ENCODE data around the gene PADI2. TPM values are rescaled to one million over a fixed set of nuclear protein-coding genes. Genes with fewer than 3 reads are reported as not detected.

PADI2 gene
- polyA plus RNA-seq, 4 donors = 2.3 to 3.0 (median 2.6) TPM

DNA sequence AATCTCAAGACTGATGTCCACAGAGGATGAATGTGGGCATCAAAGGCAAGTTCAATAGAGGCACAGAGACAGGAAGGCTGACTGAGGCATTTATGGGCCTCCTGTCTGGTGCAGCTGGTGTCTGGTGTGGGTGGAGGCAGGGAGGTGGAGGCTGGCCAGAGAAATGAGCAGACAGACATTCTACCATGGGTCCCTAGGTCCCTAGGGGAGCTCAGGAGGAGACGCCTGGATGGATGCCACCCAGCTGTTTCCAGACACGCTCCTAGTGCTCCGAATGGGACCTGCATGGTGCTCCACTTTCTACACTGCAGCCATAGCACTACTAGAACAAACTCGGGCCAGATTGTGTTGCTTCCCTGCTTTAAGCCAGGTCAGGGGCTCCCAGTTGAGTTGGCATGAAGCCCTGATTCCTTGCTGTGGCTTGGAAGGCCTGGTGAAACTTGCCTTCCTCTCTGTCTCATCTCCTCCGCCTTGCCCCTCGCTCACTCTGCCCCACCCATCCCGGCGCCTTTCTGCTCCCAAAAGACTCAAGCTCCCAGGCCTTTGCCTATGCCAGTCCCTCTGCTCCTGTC is 25.3 kb downstream of the PADI2 start:
- no peak for DNase-seq (ENCODE audit: low read depth in 4 of 4, low spot score in 3 of 4)

- no peak for DNase-seq (ENCODE audit: low read depth in 4 of 4, low spot score in 3 of 4)
These were observed 28.0 kb downstream of the PADI2 start for GRCh38 chr1:17091252-17091651.

GRCh38 chr1:17089506-17089905 is 29.7 kb downstream of the PADI2 start:
- no peak for DNase-seq (ENCODE audit: low read depth in 4 of 4, low spot score in 3 of 4)

GRCh38 chr1:17086751-17087150 is 32.5 kb downstream of the PADI2 start:
- no peak for DNase-seq (ENCODE audit: low read depth in 4 of 4, low spot score in 3 of 4)

- DNase-seq (ENCODE audit: low read depth in 4 of 4, low spot score in 3 of 4) = no peak
These were observed 34.5 kb downstream of the PADI2 start for GRCh38 chr1:17084787-17085186.

DNA sequence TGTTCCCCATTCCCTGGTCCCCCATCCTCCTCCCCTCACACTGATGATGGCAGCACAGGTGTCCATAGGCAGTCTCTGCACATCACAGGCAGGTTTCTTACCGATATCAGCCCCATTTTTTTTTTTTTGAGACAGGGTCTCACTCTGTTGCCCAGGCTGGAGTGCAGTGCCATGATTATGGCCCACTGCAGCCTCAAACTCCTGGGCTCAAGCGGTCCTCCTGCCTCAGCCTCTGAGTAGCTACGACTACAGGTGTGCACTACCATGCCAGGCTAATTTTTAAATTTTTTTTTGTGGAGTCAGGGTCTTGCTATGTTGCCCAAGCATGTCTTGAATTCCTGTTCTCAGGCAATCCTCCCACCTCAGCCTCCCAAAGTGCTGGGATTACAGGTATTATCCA is 36.5 kb downstream of the PADI2 start:
- no peak for DNase-seq (ENCODE audit: low read depth in 4 of 4, low spot score in 3 of 4)

GRCh38 chr1:17081439-17081838 is 37.8 kb downstream of the PADI2 start:
- no peak for DNase-seq (ENCODE audit: low read depth in 4 of 4, low spot score in 3 of 4)

- no peak for DNase-seq (ENCODE audit: low read depth in 4 of 4, low spot score in 3 of 4)
These were observed 38.4 kb downstream of the PADI2 start for GRCh38 chr1:17080880-17081279.

GRCh38 chr1:17080085-17080759 is 39.0 kb downstream of the PADI2 start:
- DNase-seq (ENCODE audit: low read depth in 4 of 4, low spot score in 3 of 4) = no peak

GRCh38 chr1:17078991-17079868 is 40.0 kb downstream of the PADI2 start:
- no peak for DNase-seq (ENCODE audit: low read depth in 4 of 4, low spot score in 3 of 4)

- no peak for DNase-seq (ENCODE audit: low read depth in 4 of 4, low spot score in 3 of 4)
These were observed 43.6 kb downstream of the PADI2 start for GRCh38 chr1:17075470-17076255.

- no peak for DNase-seq (ENCODE audit: low read depth in 4 of 4, low spot score in 3 of 4)
These were observed 47.5 kb downstream of the PADI2 start for GRCh38 chr1:17071794-17072193.

DNA sequence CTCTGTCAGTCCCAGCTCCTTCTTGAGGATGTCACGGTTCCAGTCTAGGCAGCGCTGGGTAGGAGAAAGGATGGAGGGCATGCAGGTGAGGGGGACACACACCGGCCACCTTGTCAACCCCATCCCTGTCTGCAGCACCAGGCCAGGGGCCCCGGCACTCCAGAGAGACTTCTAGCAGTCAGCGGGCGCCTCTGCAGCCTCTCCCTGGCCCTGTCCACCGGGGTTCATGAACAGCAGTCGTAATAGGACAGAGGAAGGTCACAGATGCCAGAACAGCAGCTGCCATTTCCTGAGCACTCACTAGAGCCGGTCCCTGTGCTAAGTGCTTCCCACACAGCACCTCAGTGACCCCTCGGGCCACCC is 49.1 kb downstream of the PADI2 start:
- no peak for DNase-seq (ENCODE audit: low read depth in 4 of 4, low spot score in 3 of 4)

GRCh38 chr1:17069452-17070162 is 49.6 kb downstream of the PADI2 start:
- DNase-seq (ENCODE audit: low read depth in 4 of 4, low spot score in 3 of 4) = no peak

GRCh38 chr1:17068789-17069188 is 50.5 kb downstream of the PADI2 start:
- no peak for DNase-seq (ENCODE audit: low read depth in 4 of 4, low spot score in 3 of 4)

GRCh38 chr1:17067465-17068240 is 51.6 kb downstream of the PADI2 start:
- no peak for DNase-seq (ENCODE audit: low read depth in 4 of 4, low spot score in 3 of 4)

DNA sequence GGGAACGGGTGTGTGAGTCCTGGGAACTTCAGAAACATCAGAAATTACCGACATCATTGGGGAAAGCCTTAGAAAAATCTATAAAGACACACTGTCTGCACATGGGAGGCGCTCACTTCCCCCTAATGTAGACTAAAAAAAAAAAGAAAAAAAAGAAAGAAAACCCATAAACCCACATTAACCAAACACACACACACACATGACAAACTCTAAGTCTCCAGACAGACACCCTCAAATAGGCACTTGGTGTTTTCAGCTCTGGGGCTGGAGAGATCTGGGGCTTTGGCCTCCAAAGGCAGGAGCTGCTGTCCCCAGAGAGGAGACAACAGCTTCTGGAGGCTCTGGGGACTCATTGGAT is 52.2 kb downstream of the PADI2 start:
- DNase-seq (ENCODE audit: low read depth in 4 of 4, low spot score in 3 of 4) = no peak

GRCh38 chr1:17066361-17067068 is 52.7 kb downstream of the PADI2 start:
- DNase-seq (ENCODE audit: low read depth in 4 of 4, low spot score in 3 of 4) = no peak

DNA sequence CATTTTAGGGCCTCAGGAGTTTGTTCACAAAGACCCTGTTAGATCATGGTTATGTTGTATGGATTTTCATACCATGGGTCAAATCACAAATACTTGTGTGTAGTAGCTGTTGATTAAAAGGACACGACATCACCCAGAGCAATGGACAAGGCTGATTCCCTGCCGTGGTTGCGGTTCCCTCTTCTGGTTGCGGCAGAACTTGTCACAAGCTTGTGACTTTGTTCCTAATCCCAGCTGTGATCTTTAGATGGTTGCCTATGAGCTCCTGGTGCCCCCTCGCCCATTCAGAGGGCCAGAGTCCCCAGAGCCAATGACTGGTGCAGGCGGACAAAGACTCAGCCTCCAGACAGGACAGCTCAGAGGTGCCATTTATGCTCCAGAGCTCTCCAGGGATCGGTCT is 53.6 kb downstream of the PADI2 start:
- DNase-seq (ENCODE audit: low read depth in 4 of 4, low spot score in 3 of 4) = no peak

Measured in right renal pelvis (tissue), 4 donors.